Stimulated activated CD8-positive, alpha-beta memory T cell treated with anti-CD3 and anti-CD28 coated beads, Interleukin-4, amount 100 ng/mL, for 24 hours (primary cell): ENCODE measurements around the gene POTEC.
"Not testable (repeated sequence)": the region's sequence is repeated elsewhere in the genome, so short reads cannot be mapped to it uniquely, and the experiment has no call there.

Experiments
- DNase-seq: peaks from one replicate; pipeline ENCODE4 v3.0.0-alpha.2; 2020; ENCODE audit warnings: low read depth

POTEC gene

DNA sequence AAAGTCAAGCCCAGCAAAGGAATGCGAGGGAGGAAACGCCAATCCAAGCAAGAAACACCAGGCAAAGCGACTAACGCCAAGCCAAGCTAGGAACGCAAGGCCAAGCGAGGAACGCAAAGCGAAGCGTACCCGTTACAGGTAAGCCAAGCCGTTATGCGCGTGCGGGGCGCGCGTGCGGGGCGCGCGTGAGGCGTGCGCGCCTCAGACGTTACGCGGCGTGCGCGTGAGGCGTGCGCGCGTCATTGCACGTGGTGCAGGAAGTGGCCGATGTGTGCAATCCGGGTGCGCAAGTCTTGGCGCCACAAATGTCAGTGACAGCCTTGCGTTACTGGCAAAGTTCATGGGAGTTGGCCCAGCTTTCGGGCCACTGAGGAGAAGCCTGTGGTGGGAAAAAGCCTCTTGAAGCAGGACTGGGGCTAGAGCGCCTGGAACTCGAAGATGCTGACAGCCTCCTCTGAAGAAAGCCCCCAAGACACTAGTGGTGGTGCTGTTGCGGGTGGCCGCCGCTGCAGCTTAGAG is at the start of gene POTEC:
Gene POTEC, minus strand, starts transcription at position 155 of the 519 bp plus-strand sequence. CDS start 454 bp downstream, outside the sequence.
- not testable (repeated sequence) for DNase-seq

DNA sequence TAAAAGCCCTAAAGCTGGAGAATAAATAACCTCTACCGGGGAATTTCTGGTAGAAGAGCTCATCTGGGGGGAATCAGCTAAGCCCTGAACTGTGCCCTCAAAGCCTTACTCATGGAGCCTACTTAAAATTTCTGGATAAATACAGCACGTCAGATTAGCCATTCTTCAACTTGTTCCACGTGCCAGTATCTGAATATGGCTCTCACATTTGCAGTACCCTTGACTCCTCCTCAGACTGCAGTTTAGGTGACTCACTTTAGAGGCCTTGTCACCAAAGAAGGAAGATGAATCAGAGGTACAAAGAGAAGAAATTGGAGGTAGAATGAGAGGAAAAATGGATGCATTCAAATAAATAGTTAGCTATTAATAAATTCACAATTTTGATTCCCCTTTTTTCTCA is 34.6 kb upstream of the POTEC start:
- DNase-seq, result no peak

DNA sequence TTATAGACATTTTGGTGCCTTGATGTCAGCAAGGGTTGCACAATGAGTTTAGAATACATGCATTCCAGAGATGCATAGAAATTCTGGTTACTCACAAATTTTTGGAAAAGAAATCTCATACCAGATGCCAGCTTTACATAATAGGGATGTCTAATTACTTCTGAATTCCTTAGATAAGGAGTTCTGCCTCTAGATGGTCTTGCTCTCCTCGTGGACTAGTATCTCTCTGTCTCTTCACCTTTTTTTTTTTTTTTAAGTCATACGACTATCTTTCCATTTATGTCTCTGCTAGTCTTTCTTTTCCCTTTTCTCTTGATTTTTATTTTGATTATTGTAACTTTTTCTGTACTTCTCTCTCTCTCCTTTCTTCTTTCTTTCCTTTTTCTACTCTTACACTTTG is 16.1 kb upstream of the POTEC start:
- DNase-seq, result not testable (repeated sequence)

DNA sequence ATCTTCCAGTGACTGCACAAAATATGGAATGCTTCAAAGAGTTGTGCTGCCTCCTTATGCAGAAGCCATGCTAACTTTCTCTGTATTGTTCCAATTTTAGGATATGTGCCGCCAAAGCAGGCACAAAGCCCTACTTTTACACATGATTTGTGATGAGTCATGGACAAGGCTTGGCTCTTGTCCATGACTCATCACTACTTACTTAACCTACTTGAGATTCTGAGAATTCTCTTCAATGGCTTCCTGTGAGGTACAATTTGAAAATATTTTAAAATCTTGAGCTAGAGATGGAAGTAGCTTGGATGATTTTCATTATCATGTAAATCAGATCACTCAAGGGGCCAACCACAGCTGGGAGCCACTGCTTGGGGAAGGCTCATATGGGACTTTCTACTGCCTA is 11.7 kb downstream of the POTEC start:
- not testable (repeated sequence) for DNase-seq

DNA sequence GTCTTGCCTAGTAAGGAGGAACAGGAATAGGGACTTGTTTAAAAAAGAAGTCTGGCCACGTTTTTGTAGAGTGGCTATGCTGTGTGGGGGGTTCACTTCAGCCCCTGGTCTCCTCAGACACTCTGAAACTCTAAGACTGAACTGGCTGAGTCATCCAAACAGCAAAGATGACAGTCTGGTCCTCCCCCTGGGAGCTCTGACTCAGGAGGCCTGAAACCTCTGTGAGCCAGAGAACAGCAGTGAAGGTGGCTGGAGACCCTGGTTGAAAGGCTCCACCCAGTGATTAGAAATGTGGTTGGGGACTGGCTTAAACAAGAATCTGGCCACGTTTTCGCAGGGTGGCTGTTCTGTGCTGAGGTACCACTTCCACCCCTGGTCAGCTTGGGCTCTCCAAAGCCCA is 32.7 kb downstream of the POTEC start:
- DNase-seq, result not testable (repeated sequence)

DNA sequence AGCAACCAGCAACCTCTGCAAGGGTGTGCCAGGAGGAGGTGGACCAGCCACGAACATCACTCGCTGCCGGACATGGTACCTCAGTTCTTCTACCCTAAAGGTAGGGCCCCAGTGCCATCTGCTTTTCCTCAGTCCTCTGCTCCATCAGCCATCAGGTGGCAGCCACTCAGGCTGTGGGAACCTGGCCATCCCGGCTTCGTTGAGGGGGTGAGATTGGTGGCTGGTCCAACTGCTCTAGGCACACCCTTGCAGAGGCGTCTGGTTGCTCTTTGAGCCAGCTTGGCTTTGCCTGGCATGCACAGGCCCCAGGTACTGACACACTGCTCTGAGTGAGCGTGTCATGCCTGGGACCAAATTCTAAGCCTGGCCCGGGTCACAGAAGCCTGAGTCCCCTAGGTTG is 39.7 kb downstream of the POTEC start:
- DNase-seq, result not testable (repeated sequence)

DNA sequence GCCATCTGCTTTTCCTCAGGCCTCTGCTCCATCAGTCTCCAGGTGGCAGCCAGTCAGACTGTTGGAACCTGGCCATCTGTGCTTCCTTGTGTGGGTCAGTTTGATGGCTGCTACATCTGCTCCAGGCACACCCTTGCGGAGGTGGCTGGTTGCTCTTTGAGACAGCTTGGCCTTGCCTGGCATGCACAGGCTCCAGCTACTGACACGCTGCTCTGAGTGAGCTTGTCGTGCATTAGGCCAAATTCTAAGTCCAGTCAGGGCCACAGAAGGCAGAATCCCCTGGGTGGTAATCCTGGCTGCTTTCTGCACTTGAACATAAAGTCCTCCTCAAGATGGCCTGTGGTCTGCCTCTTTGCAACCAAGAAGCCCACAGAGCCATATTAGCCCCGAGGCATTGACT is 41.5 kb downstream of the POTEC start:
- not testable (repeated sequence) for DNase-seq

DNA sequence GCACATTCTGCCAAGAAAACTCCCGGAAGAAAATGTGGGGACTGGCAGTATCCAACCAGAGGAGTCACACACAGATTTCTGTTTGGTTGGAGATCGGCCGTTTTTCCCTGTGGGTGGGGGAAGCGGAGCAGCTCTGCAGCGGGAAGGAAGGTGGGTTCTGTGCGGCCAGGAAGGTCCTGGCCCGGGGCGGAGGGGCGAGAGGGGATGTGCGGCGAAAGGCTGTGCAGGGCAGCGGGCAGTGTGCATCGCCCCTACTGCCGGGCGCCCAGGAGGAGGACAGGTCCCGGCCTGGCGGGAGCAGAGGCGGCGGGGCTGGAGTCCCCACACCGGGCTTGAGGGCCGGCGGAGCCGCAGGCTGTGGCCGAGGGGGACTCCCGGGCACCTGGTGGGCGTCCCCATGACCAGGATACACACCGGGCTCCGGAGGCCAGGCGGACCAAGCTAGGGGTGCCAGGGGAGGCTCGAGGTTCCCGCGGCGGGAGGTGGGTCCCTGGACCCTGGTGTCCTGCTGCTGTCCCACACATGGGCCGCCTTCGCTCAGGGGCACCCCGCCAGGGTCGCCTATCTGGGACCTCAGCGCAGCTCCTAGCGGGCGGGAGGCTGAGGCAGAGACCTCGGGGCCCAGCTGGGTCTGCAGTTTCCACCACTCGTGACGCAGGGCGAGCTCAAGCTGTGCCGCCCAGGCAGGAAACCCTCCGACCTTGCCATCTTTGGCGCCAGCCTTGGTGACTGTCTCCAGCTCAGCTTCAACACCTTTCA is 54.0 kb downstream of the POTEC start:
- DNase-seq, result not testable (repeated sequence)

DNA sequence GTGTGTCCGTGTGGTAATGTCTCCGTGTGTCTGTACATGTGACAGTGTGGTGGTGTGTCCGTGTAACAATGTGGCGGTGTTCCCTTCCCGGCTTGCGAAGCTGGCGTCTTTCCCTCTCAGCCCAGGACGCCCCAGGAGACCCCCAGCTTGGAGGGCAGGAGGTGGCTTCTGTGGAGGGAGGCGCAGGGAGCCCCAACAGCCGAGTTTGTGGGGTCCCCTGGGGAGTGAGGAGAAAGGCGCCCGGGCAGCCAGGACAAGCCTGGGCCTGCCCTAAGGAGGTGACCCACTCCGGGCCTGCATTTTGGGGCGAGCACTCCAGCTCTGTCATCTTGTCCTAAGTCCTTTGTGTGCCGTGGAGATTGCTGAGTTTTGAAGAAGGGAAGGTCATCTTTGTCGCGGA is 54.6 kb downstream of the POTEC start:
- not testable (repeated sequence) for DNase-seq

DNA sequence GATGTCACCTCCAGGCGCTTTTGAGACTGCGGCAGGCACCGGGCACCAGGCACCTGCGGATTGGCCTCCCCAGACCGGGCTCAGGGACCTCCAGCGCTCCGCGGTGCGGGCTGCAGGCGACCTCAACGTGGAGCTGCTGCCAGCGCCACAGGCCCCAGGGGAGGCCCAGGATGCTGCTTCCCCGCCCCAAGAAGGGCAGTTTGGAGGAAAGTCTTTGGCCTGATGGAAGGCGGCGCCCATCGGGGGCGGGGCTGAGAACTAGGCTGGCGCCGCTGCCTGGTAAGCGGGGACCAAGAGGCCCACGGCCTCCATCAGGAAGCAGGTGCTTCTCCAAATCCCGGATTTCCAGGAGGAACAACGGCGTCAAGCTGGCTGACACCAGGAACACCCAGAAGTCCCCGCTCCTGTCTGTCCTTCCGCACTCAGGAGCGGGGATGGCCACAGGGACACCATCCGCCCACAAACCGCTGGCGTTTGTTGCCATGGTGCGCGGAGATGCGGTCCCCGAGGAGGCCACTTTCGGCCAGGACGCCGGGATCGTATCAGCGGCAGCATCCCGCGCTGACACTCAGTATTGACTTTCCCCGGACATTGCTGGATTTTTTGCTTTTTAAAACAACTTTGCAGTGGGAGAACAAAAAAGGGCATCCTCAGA is 56.3 kb downstream of the POTEC start:
- DNase-seq, result not testable (repeated sequence)

DNA sequence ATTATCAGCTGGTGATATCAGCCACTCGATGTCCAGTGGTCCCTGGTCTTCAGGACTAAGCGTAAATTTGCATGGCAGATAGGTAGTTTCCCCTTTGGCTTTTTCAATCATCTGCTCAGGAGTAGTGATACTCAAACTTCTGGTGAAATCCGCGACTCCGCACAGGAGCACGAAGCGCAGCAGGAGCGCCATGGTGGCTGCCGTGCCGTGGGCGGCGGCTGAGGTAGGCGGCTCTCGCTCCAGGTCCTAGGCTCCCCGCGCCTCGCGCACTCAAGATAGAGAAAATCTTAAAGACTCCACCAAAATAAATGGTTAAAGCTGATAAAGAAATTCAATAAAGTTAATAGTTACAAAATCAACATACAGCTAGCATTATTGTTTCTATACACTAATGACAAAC is 64.3 kb downstream of the POTEC start:
- DNase-seq, result not testable (repeated sequence)

DNA sequence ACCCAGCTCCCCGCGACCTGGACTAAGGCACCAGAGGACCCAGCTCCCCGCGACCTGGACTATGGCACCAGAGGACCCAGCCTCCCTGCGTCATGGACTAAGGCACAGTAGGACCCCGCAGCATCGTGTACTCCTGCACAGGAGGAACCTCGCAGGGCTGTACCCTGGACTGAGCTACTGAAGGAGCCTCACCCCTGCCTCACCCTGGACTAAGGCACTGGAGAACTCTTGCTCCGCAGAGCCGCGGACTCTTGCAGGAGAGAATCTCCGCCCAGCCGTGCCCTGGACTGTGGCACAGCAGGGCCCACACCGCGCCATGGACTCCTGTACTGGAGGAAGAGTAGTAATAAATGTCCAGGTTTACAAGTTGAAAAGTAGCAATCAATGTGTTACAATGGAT is 67.9 kb downstream of the POTEC start:
- not testable (repeated sequence) for DNase-seq

DNA sequence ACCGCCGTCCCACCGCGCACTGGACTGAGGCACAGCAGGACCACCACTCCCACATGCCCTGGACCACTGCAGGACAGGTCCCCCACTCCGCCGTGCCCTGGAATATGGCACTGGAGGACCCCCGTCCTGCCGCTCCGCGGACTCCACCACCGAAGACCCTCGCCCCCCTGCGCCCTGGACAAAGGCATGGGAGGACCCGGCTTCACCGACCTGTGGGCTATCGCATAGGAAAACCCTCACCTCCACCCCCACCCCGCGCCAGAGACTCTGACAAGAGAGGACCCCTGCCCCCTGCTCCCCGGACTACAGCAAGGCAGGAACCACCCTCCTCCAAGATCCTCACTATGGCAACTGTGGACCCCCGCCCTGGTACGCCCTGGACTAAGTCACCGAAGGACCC is 68.6 kb downstream of the POTEC start:
- not testable (repeated sequence) for DNase-seq

DNA sequence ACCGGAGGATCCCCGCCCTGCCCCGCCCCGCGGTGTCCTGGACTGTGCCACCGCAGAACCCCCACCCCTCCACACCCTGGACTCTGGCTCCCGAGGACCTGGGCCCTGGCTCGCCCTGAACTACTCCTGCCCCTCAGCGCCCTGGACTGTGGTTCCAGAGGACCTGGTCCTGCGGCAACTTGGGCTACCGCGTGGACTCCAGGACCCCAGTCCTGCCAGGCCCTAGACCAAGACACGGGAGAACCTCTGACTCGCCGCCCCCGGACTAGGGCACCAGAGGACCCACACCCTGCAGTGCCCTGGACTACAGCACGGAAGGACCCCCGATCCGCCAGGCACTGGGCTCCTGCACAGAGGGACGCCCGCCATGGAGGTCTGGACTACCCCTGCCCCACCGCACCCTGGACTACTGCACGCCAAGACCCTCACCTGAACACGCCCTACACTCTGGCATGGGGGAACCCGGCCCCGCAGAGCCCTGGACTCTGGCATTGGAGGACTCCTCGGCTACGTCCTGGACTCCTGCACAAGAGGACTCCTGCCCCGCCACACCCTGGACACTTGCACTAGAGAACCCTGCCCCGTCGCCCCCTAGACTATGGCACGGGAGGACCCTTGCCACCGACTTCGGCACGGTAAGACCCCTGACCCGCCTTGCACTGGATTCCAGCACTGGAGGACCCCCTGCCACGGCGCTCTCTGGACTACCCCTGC is 69.2 kb downstream of the POTEC start:
- not testable (repeated sequence) for DNase-seq

DNA sequence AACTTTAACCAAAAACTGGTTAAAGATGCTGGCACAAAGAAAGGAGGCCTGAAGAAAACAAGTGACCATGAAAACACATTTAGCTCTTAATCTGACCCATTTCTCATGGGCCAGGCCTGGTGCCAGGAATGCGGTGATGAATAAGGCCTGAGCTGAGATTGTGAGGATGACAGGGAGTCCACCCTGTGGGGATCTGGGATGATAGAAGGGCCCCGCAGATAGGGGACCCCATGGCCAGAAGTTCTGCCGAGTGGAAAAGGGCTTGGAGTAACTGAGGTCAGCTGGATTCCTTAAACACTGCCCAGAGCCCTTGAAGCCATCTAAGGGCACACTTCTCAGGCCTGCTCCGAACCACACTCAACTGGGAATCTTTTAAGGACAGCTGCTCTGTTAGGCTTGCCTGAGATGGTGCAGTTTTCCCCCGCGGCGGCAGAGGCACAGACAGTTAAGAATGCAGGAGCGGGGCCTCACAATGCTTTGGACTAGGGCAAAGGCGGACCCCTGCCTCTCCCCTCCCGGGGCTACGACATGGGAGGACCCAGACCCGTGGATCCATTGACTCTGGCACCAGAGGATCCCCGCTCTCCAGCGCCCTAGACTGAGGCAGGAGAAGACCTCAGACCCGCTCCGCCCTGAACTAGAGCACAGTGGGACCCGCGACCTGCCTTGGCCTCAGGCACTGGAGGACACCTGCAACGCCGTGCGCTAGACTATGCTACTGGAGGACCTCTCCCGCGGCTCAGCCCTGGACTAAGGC is 70.0 kb downstream of the POTEC start:
- DNase-seq, result not testable (repeated sequence)

DNA sequence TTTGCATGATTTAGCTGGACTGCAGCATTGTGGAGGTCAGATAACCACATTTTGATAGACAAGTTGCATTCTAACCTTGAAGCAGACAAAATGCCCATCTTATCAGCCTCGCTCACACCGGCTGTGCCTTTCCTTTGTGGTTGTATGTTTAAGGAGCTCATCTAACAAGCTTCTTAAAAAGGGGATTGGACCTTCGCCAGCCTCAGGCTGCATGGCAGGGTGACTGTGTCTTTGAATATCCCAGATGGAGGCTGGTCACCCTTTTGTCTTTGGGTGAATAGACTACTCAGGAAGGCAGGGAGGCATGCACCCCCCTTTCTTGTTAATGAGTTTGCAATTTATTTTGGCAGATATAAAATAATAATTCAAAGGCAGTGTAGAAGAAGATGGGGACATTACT is 72.1 kb downstream of the POTEC start:
- not testable (repeated sequence) for DNase-seq

DNA sequence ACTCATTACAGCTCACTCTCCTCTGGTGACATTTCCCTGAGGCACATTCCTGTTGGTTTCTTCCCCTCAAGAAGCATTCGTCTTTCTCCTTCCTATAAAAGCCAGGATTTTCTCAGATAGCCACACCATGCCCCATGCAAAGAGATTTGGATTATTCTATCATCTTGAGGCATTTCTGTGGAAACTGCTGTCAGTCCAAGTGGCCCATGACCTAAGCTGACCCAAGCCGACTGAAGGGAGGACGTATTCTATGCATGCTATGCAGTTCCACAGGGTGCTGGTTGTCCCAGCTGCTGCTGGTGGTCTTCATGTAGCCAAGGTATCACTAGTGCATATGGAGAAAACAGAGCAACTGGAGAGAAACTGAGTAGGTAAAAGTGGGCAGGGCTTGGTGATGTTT is 73.0 kb downstream of the POTEC start:
- DNase-seq, result not testable (repeated sequence)

DNA sequence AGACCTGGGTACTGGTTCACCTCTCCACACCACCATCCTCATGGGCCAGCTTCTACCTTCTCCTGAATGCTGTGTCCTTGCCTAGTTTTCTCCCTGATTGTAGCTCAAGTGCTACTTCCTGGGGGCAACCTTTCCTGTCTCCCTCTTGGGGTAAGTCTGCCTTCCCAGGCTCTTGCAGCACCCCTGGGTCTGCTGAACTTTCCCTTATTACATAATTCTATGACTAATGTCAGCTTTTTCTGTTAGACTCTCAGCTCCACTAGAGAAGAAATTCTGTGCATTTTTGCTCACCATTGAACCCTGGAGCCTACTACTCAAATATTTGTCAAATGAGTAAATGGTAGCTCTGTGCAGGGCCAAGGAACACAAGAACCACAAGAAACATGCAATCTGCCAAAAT is 73.4 kb downstream of the POTEC start:
- DNase-seq, result not testable (repeated sequence)

DNA sequence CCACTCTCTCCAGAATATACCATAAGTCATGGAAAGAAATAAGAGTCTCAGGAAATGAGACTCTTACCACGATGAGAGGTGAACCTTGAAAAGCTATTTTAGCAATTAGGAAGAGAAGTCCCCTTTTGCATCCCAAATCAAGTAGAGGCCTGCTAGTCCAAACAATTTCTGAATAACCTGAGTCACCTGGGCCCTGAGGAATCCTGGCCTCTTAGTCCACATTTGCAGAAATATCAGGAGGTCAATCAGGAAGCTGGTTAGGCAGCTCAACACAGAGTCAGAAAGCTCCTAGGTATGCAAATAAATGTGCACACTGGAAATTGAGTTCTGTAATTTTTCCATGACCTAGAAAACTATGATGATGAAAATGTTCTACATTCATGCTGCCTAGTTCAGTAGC is 77.4 kb downstream of the POTEC start:
- DNase-seq, result not testable (repeated sequence)
